Medulla oblongata (tissue), 1 donor: ENCODE results near the gene JMJD6.

Source experiments
- DNase-seq: peaks from one replicate; pipeline ENCODE4 v3.0.0-alpha.2; 2015; ENCODE audit errors: extremely low spot score

Gene JMJD6

DNA sequence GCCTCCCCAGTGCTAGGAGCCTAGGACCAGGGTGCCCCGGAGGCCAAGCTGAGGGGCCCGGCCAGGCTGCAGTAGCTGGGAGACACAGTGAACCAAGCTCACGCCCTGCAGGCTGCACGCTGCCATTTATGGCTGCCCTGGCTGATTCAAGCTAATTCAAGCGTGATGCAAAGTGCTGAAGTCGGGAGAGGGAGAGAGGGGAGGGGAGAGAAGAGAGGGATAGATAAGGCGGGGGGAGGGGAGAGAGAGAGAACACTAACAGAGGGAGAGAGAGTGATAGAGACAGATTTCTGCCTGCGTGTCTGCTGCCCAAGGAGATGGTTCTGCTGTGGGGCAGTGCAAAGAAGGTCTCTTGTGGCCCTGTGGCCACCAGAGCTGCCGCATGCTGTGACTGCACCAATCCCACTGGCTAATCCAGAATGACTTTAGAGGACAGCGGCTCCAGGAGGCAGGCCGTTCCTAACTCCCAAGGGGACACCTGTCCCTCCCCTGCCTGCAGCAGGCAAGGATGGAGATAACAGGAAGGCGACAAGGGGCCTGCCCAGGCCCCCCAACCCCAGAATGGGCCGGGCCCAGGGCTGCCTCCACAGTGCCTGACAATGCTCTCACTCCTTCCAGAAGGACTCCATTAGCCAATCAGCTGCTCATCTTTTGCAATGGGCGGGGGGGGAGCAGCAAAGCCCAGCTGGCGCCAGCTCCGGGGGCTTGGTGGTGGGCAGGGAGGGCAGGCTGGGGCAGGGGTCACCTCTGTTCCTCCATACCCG, 28.5 kb downstream of the JMJD6 start:
- no peak for DNase-seq

- no peak for DNase-seq
Observed at GRCh38 chr17:76696763-76697701, 29.4 kb downstream of the JMJD6 start.

- DNase-seq = no peak
Observed at GRCh38 chr17:76695059-76695831, 31.2 kb downstream of the JMJD6 start.

DNA sequence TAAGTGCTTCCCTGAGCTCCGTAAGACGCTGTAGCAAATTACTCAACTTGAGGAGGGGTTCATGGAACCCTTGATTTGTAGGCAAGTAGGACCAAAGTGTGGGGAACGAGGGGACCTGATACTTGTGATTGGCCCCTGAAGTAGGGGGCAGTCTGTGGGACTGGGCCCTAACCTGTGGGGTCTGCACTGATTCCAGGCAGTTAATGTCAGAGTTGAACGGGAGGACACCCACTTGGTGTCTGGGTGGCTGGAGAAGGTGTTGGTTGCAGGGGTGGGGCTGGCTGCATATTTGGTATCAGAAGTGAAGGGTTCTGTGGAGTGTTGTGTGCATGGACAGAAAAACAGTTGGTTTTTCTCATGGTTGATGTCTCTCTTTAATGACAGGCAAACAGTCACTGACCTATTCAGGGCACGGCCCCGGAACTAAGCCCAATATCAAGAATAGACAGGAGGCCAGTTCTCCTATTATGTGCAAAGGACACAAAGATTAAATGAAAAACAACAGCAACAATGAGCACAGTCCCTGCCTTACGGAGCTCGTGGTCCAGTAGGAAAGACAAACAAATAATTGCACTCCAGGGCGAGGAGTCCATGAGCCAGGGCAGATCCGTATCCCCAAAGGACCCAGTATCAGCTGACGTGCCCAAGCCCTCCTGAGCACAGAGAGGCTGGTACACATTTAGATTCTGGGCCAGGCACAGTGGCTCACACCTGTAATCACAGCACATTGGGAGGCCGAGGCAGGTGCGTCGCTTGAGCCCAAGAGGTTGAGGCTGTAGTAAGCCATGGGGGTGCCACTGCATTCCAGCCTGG, 34.8 kb downstream of the JMJD6 start:
- no peak for DNase-seq

GRCh38 chr17:76690596-76691280, 35.7 kb downstream of the JMJD6 start:
- no peak for DNase-seq

- DNase-seq = no peak
Observed at GRCh38 chr17:76689859-76690258, 36.5 kb downstream of the JMJD6 start.

GRCh38 chr17:76688165-76688622, 38.2 kb downstream of the JMJD6 start:
- DNase-seq = no peak

- DNase-seq = peak; percentile 71
Observed at GRCh38 chr17:76687298-76688164, 38.9 kb downstream of the JMJD6 start.

DNA sequence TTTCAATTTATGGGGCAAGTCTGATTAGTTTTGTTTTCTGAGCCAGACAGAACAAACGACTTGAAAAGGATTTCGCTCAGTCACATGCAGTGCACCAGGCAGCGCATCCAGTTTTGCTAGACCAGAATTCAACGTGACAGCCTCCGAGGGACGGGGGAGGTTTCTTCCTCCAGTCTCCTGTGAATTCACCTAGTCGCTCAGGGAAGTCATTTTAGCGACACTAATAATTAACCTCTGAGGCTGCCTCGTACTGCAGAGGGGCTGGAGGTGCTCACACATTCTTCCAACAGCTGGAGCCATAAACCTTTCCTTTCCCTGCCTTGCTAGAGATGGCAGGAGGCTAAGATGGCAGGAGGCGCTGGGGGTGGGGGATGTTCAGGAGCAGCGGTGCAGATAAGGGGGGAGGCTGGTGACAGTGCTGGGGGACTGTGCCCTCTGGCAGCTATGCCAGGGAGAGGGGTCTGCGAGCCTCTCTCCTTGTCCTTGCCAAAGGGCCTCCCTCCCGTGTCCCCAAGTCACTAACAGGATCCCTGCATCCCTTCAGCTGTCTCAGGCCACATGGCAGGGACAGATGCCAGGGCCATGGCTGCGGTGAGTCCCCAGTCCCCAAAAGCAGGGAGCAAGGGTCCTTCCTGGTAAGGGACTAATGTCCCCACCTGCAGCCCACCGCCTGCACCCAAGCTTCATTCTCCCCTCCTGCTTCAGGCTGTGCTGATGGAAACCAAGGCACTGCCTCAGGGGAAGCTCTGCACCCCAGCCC, 39.7 kb downstream of the JMJD6 start:
- no peak for DNase-seq

GRCh38 chr17:76685846-76686245, 40.6 kb downstream of the JMJD6 start:
- DNase-seq = no peak

GRCh38 chr17:76685366-76685765, 41.0 kb downstream of the JMJD6 start:
- no peak for DNase-seq

DNA sequence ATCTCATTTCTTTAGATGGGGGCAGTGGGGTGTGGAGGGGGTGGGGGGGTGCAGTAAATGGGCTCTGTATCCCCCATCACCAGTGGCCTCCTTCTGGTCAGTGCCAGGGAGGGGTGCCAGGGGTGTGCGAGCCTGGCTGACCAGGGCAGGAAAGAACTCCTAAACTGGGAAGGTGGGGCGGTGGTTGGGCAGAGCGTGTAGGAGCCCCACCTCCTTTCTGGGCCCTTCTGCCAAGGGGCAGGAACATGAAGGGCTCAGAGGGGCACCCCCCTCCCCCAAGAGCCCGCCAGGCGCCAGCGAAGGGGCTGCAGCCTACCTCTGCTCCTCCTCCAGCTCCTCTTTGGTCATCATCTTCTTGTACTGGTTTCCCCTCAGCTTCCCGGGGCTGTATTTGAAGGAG, 41.6 kb downstream of the JMJD6 start:
- DNase-seq = no peak

GRCh38 chr17:76683921-76684745, 42.3 kb downstream of the JMJD6 start:
- no peak for DNase-seq

- DNase-seq = no peak
Observed at GRCh38 chr17:76683011-76683755, 43.2 kb downstream of the JMJD6 start.

DNA sequence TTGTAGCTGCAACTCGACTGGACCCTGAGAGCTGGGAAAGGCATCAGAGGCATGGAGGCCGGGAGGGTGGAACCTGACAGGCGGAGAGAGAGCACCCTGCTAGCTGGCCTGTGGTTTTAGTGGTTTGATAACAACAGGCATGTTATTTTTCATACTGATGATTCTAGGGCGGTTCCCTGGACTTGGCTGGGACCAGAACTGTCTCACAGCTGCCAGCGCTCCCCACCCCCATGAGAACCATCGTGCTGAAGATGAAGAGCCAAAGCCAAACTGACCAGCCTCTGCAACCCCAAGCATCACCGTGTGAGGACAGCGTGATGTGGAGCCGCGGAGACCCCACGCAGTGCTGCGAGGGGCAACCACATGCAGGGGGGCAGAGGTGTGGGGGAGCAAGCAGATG, 44.1 kb downstream of the JMJD6 start:
- no peak for DNase-seq

GRCh38 chr17:76681222-76682137, 44.9 kb downstream of the JMJD6 start:
- peak; percentile 79 for DNase-seq
